HG03460 (cell line): Measurements from ENCODE around the gene MAB21L4.

Source experiments
- ATAC-seq: cut with Tn5 transposase; IDR thresholded peaks from one replicate; pipeline ENCODE4 v1.9.1; 2021; ENCODE audit not compliant: unreplicated experiment

MAB21L4 gene

GRCh38 chr2:240896871-240897692, 1.1 kb upstream of the MAB21L4 start:
- ATAC-seq, result no peak

GRCh38 chr2:240896394-240896793, 438 bp upstream of the MAB21L4 start:
- no peak for ATAC-seq

GRCh38 chr2:240894836-240895558, 959 bp downstream of the MAB21L4 start:
- no peak for ATAC-seq

- no peak for ATAC-seq
Observed at GRCh38 chr2:240894006-240894405, 1.9 kb downstream of the MAB21L4 start.

- ATAC-seq, result no peak
Observed at GRCh38 chr2:240893363-240893844, 2.6 kb downstream of the MAB21L4 start.

- no peak for ATAC-seq
Observed at GRCh38 chr2:240892925-240893324, 3.0 kb downstream of the MAB21L4 start.

GRCh38 chr2:240892356-240892755, 3.6 kb downstream of the MAB21L4 start:
- ATAC-seq, result no peak

GRCh38 chr2:240891492-240892340, 4.2 kb downstream of the MAB21L4 start:
- ATAC-seq, result no peak

- no peak for ATAC-seq
Observed at GRCh38 chr2:240890691-240891090, 5.3 kb downstream of the MAB21L4 start.

GRCh38 chr2:240889601-240890560, 6.1 kb downstream of the MAB21L4 start:
- no peak for ATAC-seq

- ATAC-seq, result no peak
Observed at GRCh38 chr2:240888890-240889573, 6.9 kb downstream of the MAB21L4 start.

GRCh38 chr2:240888130-240888889, 7.6 kb downstream of the MAB21L4 start:
- ATAC-seq, result no peak

GRCh38 chr2:240887631-240888030, 8.3 kb downstream of the MAB21L4 start:
- no peak for ATAC-seq

GRCh38 chr2:240886678-240887609, 9.0 kb downstream of the MAB21L4 start:
- no peak for ATAC-seq

GRCh38 chr2:240886023-240886565, 9.9 kb downstream of the MAB21L4 start:
- ATAC-seq, result no peak

GRCh38 chr2:240885566-240885965, 10.4 kb downstream of the MAB21L4 start:
- ATAC-seq, result no peak

- ATAC-seq, result no peak
Observed at GRCh38 chr2:240884745-240885144, 11.2 kb downstream of the MAB21L4 start.
